Measurements from ENCODE around the gene PRPF38B. TPM values are rescaled to one million over a fixed set of nuclear protein-coding genes. Genes with fewer than 3 reads are reported as not detected.

PRPF38B gene
- total RNA-seq, 1 donor from 2014 or later = 36.9 TPM

DNA sequence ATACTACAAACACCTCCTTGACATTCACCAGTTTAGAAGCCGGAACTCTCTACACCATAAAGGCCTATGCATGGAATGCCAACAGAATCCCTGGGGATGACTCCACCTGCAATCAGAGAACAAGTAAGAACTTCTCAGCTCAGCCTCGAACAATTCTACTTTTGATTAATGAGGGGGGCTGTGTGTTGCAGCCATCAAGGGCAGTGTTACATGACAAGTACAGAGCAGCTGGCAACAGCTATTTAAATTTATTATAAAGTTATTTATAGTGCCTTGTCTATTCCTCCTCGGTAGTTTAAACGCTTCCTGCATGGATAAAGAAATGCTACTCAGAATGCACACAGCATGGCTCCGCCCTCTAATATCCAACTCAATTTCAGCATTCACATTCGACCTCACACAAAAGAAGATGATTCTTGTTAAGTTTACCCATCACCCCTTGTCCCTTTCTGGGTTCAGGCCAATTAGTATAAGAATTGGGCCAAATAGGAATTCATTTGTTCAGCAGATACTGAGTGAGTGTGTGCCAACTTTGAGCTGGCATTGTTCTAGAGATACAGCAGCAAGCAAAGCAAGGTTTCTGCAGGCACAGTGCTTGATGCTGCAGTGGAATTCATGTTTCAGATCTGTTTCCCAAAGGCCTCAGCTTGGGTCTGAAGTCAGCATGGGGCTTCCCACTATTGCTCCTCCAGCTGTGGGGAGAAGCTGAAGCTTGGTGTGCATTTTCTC, 27.0 kb downstream of the PRPF38B start:
- H3K27me3 Mint-ChIP-seq (ENCODE audit: low read depth, unreplicated experiment) = no peaks in the 10 kb centered on the region
- no peak overlapping the region for H3K4me3 ChIP-seq (ENCODE audit: insufficient read depth, low read depth, low read length)
- H3K4me2 ChIP-seq (ENCODE audit: low read length) = peak overlapping the region; percentile 81
- peak overlapping the region; percentile 85 for H3K27ac ChIP-seq (ENCODE audit: low read depth, low read length)
- no peaks in the 10 kb centered on the region for H3K27me3 ChIP-seq (ENCODE audit: insufficient read depth, low read length)
- no peaks in the 10 kb centered on the region for H3K36me3 Mint-ChIP-seq (ENCODE audit: low read depth, unreplicated experiment)
- no peak for FAIRE-seq
- no peak overlapping the region for H3K4me3 Mint-ChIP-seq (ENCODE audit: unreplicated experiment)
- H4K20me1 ChIP-seq (ENCODE audit: insufficient read depth, low read length) = no peaks in the 10 kb centered on the region
- H3K79me2 ChIP-seq (ENCODE audit: insufficient read depth, low read length) = no peaks in the 10 kb centered on the region
- peak overlapping the region; percentile 49 for H2AFZ ChIP-seq (ENCODE audit: low read depth, low read length)
- H3K4me1 ChIP-seq (ENCODE audit: insufficient read depth, low read length) = peaks cover 28% of the 10 kb centered on the region
- H3K9me3 ChIP-seq (ENCODE audit: insufficient read depth, low read depth, low read length) = no peaks in the 10 kb centered on the region
- H3K9me3 Mint-ChIP-seq (ENCODE audit: unreplicated experiment) = no peaks in the 10 kb centered on the region
- H3K4me1 Mint-ChIP-seq (ENCODE audit: low read depth, unreplicated experiment) = peaks cover 43% of the 10 kb centered on the region
- peak overlapping the region; percentile 99 for H3K27ac Mint-ChIP-seq (ENCODE audit: unreplicated experiment)
- TF ChIP-seq, protein P1, sequence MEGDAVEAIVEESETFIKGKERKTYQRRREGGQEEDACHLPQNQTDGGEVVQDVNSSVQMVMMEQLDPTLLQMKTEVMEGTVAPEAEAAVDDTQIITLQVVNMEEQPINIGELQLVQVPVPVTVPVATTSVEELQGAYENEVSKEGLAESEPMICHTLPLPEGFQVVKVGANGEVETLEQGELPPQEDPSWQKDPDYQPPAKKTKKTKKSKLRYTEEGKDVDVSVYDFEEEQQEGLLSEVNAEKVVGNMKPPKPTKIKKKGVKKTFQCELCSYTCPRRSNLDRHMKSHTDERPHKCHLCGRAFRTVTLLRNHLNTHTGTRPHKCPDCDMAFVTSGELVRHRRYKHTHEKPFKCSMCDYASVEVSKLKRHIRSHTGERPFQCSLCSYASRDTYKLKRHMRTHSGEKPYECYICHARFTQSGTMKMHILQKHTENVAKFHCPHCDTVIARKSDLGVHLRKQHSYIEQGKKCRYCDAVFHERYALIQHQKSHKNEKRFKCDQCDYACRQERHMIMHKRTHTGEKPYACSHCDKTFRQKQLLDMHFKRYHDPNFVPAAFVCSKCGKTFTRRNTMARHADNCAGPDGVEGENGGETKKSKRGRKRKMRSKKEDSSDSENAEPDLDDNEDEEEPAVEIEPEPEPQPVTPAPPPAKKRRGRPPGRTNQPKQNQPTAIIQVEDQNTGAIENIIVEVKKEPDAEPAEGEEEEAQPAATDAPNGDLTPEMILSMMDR (IDR thresholded peaks at IDR 0.05; ENCODE audit: insufficient read depth, low read depth, low read length) = no peak
- no peak for TF ChIP-seq EZH2 (IDR thresholded peaks at IDR 0.05; ENCODE audit: insufficient read depth, low read length)
- DNase-seq (ENCODE audit: low read depth) = no peak
- peak overlapping the region; percentile 58 for H3K9ac ChIP-seq (ENCODE audit: low read length)
- no peaks in the 10 kb centered on the region for H3K36me3 ChIP-seq (ENCODE audit: insufficient read depth, low read length)

GRCh38 chr1:108719656-108720435, 27.7 kb downstream of the PRPF38B start:
- Histone ChIP-seq H3K79me2 (ENCODE audit: insufficient read depth, low read length) (no peaks in the 10 kb centered on the region), H2AFZ (ENCODE audit: low read depth, low read length) (peak overlapping the region; percentile 49), H3K9me3 (ENCODE audit: insufficient read depth, low read depth, low read length) (no peaks in the 10 kb centered on the region), H3K4me3 (ENCODE audit: insufficient read depth, low read depth, low read length) (peak overlapping the region; percentile 18), H4K20me1 (ENCODE audit: insufficient read depth, low read length) (no peaks in the 10 kb centered on the region), H3K36me3 (ENCODE audit: insufficient read depth, low read length) (no peaks in the 10 kb centered on the region), H3K27me3 (ENCODE audit: insufficient read depth, low read length) (no peaks in the 10 kb centered on the region), H3K9ac (ENCODE audit: low read length) (peak overlapping the region; percentile 58), H3K27ac (ENCODE audit: low read depth, low read length) (peak overlapping the region; percentile 85), H3K4me2 (ENCODE audit: low read length) (peak overlapping the region; percentile 81), H3K4me1 (ENCODE audit: insufficient read depth, low read length) (peaks cover 28% of the 10 kb centered on the region)
- Mint-ChIP-seq H3K27ac (ENCODE audit: unreplicated experiment) (peak overlapping the region; percentile 99), H3K27me3 (ENCODE audit: low read depth, unreplicated experiment) (no peaks in the 10 kb centered on the region), H3K36me3 (ENCODE audit: low read depth, unreplicated experiment) (no peaks in the 10 kb centered on the region), H3K4me1 (ENCODE audit: low read depth, unreplicated experiment) (peaks cover 43% of the 10 kb centered on the region), H3K4me3 (ENCODE audit: unreplicated experiment) (no peak overlapping the region), H3K9me3 (ENCODE audit: unreplicated experiment) (no peaks in the 10 kb centered on the region)
- DNase-seq (ENCODE audit: low read depth) (peak; percentile 87), FAIRE-seq (peak; percentile 37)
- TF ChIP-seq, protein P1 (IDR thresholded peaks at IDR 0.05; ENCODE audit: insufficient read depth, low read depth, low read length) = no peak
- TF ChIP-seq EZH2 (IDR thresholded peaks at IDR 0.05; ENCODE audit: insufficient read depth, low read length) = no peak
